ENCODE results near the gene FAM240A.

- TF ChIP-seq EP300 (IDR thresholded peaks at IDR 0.05; ENCODE audit: low read depth) (no peak), POLR2A (IDR thresholded peaks at IDR 0.05) (no peak), CTCF (IDR thresholded peaks at IDR 0.05) (no peak)
These were observed 31.4 kb downstream of the FAM240A start for GRCh38 chr3:46643701-46644100.

All from transverse colon (tissue), 3 donors.